Measurements from ENCODE around the gene SLC13A4. TPM values are rescaled to one million over a fixed set of nuclear protein-coding genes. Genes with fewer than 3 reads are reported as not detected.

The SLC13A4 gene
- polyA plus RNA-seq, 1 donor (not counting 4 experiments of a cell fraction or from before 2014, with no cell fraction given): 0.12 TPM

DNA sequence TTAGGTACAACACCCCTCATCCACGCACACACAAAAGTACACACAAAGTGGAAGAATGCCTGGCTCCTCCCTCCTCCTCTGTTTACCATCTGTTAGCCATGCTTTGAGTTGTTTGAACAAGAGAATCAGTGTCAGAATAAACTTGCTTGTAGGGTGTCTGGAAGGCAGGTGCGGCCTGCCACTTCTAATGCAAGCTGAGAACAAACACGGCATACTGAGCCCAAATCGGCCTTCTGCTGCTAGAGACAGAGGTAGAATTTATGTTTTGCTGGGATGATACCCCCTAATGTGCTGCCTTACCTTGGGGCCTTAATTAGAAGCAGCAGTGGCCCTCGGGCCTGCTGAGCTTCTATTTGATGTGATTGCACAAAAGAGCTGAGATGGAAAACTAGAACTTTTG is 45.5 kb upstream of the SLC13A4 start:
- dilution Hi-C loops (cut with MboI; ENCODE audit: extremely low pct_ligation_motif_present, low sequenced_read_pairs): no loop called here
- H3K79me2 ChIP-seq (ENCODE audit: control insufficient read depth, insufficient read depth, low read length): no peaks in the 10 kb centered on the region
- DNase-seq (ENCODE audit: low read depth, low spot score) (no peak), FAIRE-seq (no peak)
- H3K9me1 ChIP-seq (ENCODE audit: control insufficient read depth, extremely low read depth, insufficient read depth, low read length): no peaks in the 10 kb centered on the region
- no peak overlapping the region for H3K27ac ChIP-seq (ENCODE audit: control insufficient read depth, insufficient read depth, low read length)
- no peaks in the 10 kb centered on the region for H3K36me3 ChIP-seq (ENCODE audit: control insufficient read depth in 2 of 2, extremely low read depth in 1 of 2, insufficient read depth in 2 of 2, low read length in 2 of 2)
- no peak for TF ChIP-seq EZH2 (IDR thresholded peaks at IDR 0.05; ENCODE audit: low read length)
- TF ChIP-seq, protein P1, sequence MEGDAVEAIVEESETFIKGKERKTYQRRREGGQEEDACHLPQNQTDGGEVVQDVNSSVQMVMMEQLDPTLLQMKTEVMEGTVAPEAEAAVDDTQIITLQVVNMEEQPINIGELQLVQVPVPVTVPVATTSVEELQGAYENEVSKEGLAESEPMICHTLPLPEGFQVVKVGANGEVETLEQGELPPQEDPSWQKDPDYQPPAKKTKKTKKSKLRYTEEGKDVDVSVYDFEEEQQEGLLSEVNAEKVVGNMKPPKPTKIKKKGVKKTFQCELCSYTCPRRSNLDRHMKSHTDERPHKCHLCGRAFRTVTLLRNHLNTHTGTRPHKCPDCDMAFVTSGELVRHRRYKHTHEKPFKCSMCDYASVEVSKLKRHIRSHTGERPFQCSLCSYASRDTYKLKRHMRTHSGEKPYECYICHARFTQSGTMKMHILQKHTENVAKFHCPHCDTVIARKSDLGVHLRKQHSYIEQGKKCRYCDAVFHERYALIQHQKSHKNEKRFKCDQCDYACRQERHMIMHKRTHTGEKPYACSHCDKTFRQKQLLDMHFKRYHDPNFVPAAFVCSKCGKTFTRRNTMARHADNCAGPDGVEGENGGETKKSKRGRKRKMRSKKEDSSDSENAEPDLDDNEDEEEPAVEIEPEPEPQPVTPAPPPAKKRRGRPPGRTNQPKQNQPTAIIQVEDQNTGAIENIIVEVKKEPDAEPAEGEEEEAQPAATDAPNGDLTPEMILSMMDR (optimal IDR thresholded peaks at IDR 0.05 in 1 of 3, IDR thresholded peaks at IDR 0.05 in 1 of 3, conservative IDR thresholded peaks at IDR 0.05 in 1 of 3; ENCODE audit: extremely low read depth in 1 of 3, insufficient read depth in 2 of 3, low read length in 3 of 3): no peak
- H3K4me1 ChIP-seq (ENCODE audit: control insufficient read depth, extremely low read depth, insufficient read depth, low read length): no peaks in the 10 kb centered on the region
- no peaks in the 10 kb centered on the region for H3K9me3 ChIP-seq (ENCODE audit: control insufficient read depth, low read depth, low read length)
- no peak overlapping the region for H3K9ac ChIP-seq (ENCODE audit: control insufficient read depth, extremely low read depth, insufficient read depth, low read length)
- H4K20me1 ChIP-seq (ENCODE audit: control insufficient read depth, extremely low read depth, insufficient read depth, low read length): no peaks in the 10 kb centered on the region
- no peaks in the 10 kb centered on the region for H3K27me3 ChIP-seq (ENCODE audit: control insufficient read depth, extremely low read depth, insufficient read depth, low read length)
- H3K4me3 ChIP-seq (ENCODE audit: control insufficient read depth in 2 of 3, extremely low read depth in 1 of 3, insufficient read depth in 2 of 3, low read depth in 1 of 3, low read length in 3 of 3): no peak overlapping the region
- no peak overlapping the region for H3K4me2 ChIP-seq (ENCODE audit: control insufficient read depth, extremely low read depth, insufficient read depth, low read depth, low read length)
- H2AFZ ChIP-seq (ENCODE audit: control insufficient read depth, low read length): no peak overlapping the region

DNA sequence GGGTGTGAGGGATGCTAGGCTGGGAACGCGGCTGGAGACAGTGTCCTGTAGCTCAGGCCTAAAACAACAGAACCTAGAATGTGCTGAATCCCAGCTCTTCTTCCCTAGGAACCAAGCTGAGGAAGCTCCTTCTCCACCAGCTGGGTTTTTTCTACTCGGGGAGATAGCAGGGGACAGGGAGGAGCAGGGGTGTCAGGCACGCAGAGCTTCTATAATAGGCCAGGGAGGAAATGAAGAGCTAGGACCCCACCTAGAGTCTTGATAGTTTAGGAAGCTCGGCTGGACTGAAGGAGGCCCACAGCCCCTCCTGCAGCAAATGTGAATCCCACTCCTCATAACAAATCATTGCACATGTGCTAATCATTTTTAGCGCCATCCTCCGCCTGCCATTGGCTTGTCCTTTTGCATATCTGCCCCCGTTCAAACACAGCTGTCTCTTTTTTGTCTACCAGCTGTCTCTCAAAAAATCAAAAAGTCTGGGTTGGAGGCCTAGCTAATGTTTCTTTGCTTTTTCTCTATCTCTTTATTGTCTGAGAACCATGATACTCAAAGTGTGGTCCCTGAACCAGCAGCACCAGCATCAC is 44.7 kb upstream of the SLC13A4 start:
- Histone ChIP-seq H3K9me3 (ENCODE audit: control insufficient read depth, low read depth, low read length) (no peaks in the 10 kb centered on the region), H3K4me2 (ENCODE audit: control insufficient read depth, extremely low read depth, insufficient read depth, low read depth, low read length) (no peak overlapping the region), H3K4me3 (ENCODE audit: control insufficient read depth in 2 of 3, extremely low read depth in 1 of 3, insufficient read depth in 2 of 3, low read depth in 1 of 3, low read length in 3 of 3) (no peak overlapping the region), H2AFZ (ENCODE audit: control insufficient read depth, low read length) (no peak overlapping the region), H3K27me3 (ENCODE audit: control insufficient read depth, extremely low read depth, insufficient read depth, low read length) (no peaks in the 10 kb centered on the region), H3K36me3 (ENCODE audit: control insufficient read depth in 2 of 2, extremely low read depth in 1 of 2, insufficient read depth in 2 of 2, low read length in 2 of 2) (no peaks in the 10 kb centered on the region), H3K79me2 (ENCODE audit: control insufficient read depth, insufficient read depth, low read length) (no peaks in the 10 kb centered on the region), H4K20me1 (ENCODE audit: control insufficient read depth, extremely low read depth, insufficient read depth, low read length) (no peaks in the 10 kb centered on the region), H3K9ac (ENCODE audit: control insufficient read depth, extremely low read depth, insufficient read depth, low read length) (no peak overlapping the region), H3K9me1 (ENCODE audit: control insufficient read depth, extremely low read depth, insufficient read depth, low read length) (no peaks in the 10 kb centered on the region), H3K4me1 (ENCODE audit: control insufficient read depth, extremely low read depth, insufficient read depth, low read length) (no peaks in the 10 kb centered on the region), H3K27ac (ENCODE audit: control insufficient read depth, insufficient read depth, low read length) (no peak overlapping the region)
- dilution Hi-C loops (cut with MboI; ENCODE audit: extremely low pct_ligation_motif_present, low sequenced_read_pairs): no loop called here
- no peak for DNase-seq (ENCODE audit: low read depth, low spot score)
- no peak for FAIRE-seq
- TF ChIP-seq, protein P1 (optimal IDR thresholded peaks at IDR 0.05 in 1 of 3, IDR thresholded peaks at IDR 0.05 in 1 of 3, conservative IDR thresholded peaks at IDR 0.05 in 1 of 3; ENCODE audit: extremely low read depth in 1 of 3, insufficient read depth in 2 of 3, low read length in 3 of 3): no peak
- TF ChIP-seq EZH2 (IDR thresholded peaks at IDR 0.05; ENCODE audit: low read length): no peak

Data from keratinocyte (primary cell).